ENCODE measurements around the gene ADGRB2. TPM values are rescaled to one million over a fixed set of nuclear protein-coding genes. Genes with fewer than 3 reads are reported as not detected.
A peak's percentile ranks its signal among the peaks of the same experiment; 100 is the strongest.

Gene ADGRB2
- total RNA-seq, 1 donor = 7.9 TPM

DNA sequence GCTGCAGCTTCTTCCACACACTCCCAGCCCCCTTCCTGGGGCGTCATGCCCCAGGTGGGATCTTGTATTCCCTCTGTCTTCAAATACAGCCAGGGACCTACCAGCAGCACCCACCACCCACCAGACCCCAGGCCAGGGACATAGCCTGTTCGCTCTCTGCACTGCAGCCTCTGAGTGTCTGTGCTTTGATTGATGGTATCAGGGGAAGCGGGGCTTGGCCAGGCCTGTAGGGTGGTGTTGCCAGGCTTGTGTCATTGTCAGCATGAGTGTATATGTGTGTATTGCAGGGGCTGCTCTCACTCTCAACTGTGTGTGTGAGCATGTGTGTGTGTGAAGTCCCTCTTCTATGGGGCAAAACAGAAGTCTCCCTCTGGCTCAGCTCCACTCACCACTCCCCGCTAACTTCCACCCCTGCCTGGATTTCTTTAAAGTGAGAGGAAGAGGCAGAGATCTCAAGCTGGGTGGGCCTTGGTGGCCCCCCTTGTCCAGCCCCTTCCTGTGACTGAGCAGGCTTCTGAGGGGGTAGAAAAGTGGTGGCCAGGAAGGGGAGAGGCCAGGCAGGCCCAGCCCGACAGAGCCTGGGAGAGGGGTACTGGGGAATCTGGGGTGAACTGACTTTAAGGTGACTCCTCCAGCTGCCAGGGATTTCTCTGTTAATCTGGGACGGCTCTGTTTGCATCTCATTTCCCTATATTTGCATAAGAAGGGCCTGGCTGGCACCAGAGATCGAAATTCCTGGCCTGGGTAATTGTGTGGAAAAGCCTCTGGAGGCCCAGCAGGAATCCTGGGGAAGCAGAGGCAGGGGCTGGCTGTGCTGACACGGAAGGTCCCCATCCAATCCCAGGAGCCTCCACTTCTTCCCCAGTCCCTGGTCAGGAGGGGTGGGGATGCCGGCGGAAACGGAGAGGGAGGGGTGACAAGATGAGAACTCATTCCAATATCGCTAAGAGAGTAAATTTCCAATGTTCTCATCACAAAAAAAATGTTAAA lies 18.6 kb upstream of the ADGRB2 start:
- TF ChIP-seq CTCF (IDR thresholded peaks at IDR 0.05; ENCODE audit: insufficient read depth, low read length) = no peak
- no peak overlapping the region for H3K4me3 ChIP-seq (ENCODE audit: low read depth, low read length)
- peak; percentile 33 for DNase-seq (ENCODE audit: low read depth)

GRCh38 chr1:31781756-31782371 lies 17.7 kb upstream of the ADGRB2 start:
- DNase-seq (ENCODE audit: low read depth) = peak; percentile 33
- no peak overlapping the region for H3K4me3 ChIP-seq (ENCODE audit: low read depth, low read length)
- TF ChIP-seq CTCF (IDR thresholded peaks at IDR 0.05; ENCODE audit: insufficient read depth, low read length) = no peak

DNA sequence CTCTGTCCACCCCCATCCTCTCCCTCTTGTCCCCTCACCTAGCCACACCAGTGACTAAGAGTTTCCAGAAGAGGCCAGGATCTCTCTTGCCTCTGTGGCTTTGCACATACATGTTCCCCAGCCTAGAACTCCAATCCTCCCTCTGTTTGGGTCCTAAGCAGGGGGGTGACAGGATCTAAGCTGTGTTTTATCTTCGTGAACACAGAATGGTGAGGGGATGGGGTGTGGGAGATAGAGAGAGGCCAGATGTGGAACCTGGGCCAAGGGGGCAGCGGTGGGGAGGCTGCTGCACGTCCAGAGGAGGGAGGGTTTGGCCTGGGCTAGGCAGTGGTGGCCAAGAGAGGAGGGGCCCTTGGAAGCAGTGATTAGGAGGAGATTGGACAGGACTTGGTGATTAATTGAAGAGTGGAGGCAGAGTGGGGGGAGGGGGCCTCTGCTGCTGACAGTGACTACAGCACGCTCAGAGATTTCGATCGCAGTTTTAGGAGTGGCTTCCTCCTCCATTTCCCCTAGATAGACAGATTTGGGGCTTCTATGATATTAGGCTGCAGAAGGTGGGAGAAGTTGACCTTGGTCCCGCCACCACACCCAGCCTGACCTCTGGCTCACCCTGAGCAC lies 17.1 kb upstream of the ADGRB2 start:
- no peak for TF ChIP-seq CTCF (IDR thresholded peaks at IDR 0.05; ENCODE audit: insufficient read depth, low read length)
- peak; percentile 53 for DNase-seq (ENCODE audit: low read depth)

DNA sequence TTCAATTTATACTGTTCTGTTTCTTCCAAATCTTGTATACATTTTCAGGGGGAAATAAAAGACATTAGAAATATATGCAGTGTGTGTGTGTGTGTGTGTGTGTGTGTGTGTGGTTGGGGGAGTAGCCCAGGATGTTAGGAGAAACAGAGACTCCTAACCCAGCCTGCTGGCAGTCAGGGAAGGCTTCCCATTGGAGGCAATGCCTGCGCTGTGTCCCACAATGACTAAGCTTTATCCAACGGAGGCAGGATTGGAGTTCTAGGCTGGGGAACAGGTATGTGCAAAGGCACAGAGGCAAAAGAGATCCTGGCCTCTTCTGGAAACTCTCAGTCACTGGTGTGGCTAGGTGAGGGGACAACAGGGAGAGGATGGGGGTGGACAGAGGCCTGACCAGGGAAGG lies 16.5 kb upstream of the ADGRB2 start:
- TF ChIP-seq CTCF (IDR thresholded peaks at IDR 0.05; ENCODE audit: insufficient read depth, low read length) = no peak
- DNase-seq (ENCODE audit: low read depth) = no peak
- no peak overlapping the region for H3K4me3 ChIP-seq (ENCODE audit: low read depth, low read length)

More for the DNA sequence above, 17.1 kb upstream of the ADGRB2 start:
- no peak overlapping the region for H3K4me3 ChIP-seq (ENCODE audit: low read depth, low read length)

- TF ChIP-seq CTCF (IDR thresholded peaks at IDR 0.05; ENCODE audit: insufficient read depth, low read length) = no peak
- no peak overlapping the region for H3K4me3 ChIP-seq (ENCODE audit: low read depth, low read length)
- DNase-seq (ENCODE audit: low read depth) = no peak
Observed at GRCh38 chr1:31779687-31780086, 15.5 kb upstream of the ADGRB2 start.

GRCh38 chr1:31778763-31779488 lies 14.8 kb upstream of the ADGRB2 start:
- no peak for DNase-seq (ENCODE audit: low read depth)
- H3K4me3 ChIP-seq (ENCODE audit: low read depth, low read length) = no peak overlapping the region
- no peak for TF ChIP-seq CTCF (IDR thresholded peaks at IDR 0.05; ENCODE audit: insufficient read depth, low read length)
